H1 (cell line): ENCODE results near the gene DICER1.

Experiments used
- BACH1 ChIP-seq: IDR thresholded peaks from 2 replicates; pipeline ENCODE4 v1.6.1; 2012; ENCODE audit warnings: low read length, improper control_type of control experiment
- CTBP2 ChIP-seq: IDR thresholded peaks from 2 replicates; pipeline ENCODE4 v1.7.0; 2011; ENCODE audit warnings: borderline replicate concordance, mild to moderate bottlenecking, moderate library complexity, mixed read lengths, low read length; ENCODE audit not compliant: insufficient read depth, insufficient read length
- CTCF ChIP-seq, 3 experiments: IDR thresholded peaks; 1 replicate in 2 of 3; 2 replicates in 1 of 3; pipeline versions ENCODE4 v1.5.1 to v1.6.1; 2011; ENCODE audit warnings: low read length in 3 of 3, mild to moderate bottlenecking in 3 of 3, inconsistent platforms in 2 of 3, low read depth in 1 of 3, moderate library complexity in 1 of 3; ENCODE audit not compliant: insufficient read depth in 1 of 3; ENCODE audit errors: control extremely low read depth in 1 of 3
- EZH2 ChIP-seq: fragments of 200-600 bp; sonication (generic); IDR thresholded peaks from 2 replicates; pipeline ENCODE4 v1.7.1; 2012; ENCODE audit warnings: low read depth, mild to moderate bottlenecking, moderate library complexity, low read length, inconsistent platforms; ENCODE audit not compliant: severe bottlenecking
- JUND ChIP-seq: IDR thresholded peaks from 2 replicates; pipeline ENCODE4 v1.6.1; 2011; ENCODE audit warnings: mild to moderate bottlenecking, improper control_type of control experiment, low read length
- MAX ChIP-seq: IDR thresholded peaks from 2 replicates; pipeline ENCODE4 v1.6.1; 2012; ENCODE audit warnings: inconsistent platforms
- POLR2A ChIP-seq, 2 experiments: IDR thresholded peaks; 1 replicate in 1 of 2; 2 replicates in 1 of 2; pipeline ENCODE4 v1.6.1; 2011; ENCODE audit warnings: low read depth in 2 of 2, low read length in 2 of 2, mild to moderate bottlenecking in 2 of 2; ENCODE audit errors: control extremely low read depth in 1 of 2
- RAD21 ChIP-seq, 2 experiments: IDR thresholded peaks in 1 of 2; conservative IDR thresholded peaks in 1 of 2; 2 replicates each; pipeline ENCODE4 v1.6.1; 2011; ENCODE audit warnings: low read depth in 2 of 2, low read length in 2 of 2, improper control_type of control experiment in 1 of 2, inconsistent platforms in 1 of 2, mild to moderate bottlenecking in 1 of 2, moderate library complexity in 1 of 2
- RBBP5 ChIP-seq: IDR thresholded peaks from 2 replicates; pipeline ENCODE4 v1.7.1; 2012; ENCODE audit warnings: low read depth, mild to moderate bottlenecking, inconsistent platforms, low read length, moderate library complexity, borderline replicate concordance
- RNF2 ChIP-seq: fragments of 200-900, 300-1000 bp; sonication (generic); IDR thresholded peaks from 2 replicates; pipeline ENCODE4 v1.7.1; 2016; ENCODE audit warnings: borderline replicate concordance, low read depth, mild to moderate bottlenecking, antibody characterized with exemption, low read length; ENCODE audit not compliant: poor library complexity, severe bottlenecking; ENCODE audit errors: missing control alignments
- TAF1 ChIP-seq: IDR thresholded peaks from 2 replicates; pipeline ENCODE4 v1.6.1; 2011; ENCODE audit warnings: mild to moderate bottlenecking, low read depth, low read length

- no peak for TF ChIP-seq BACH1
- no peak for TF ChIP-seq POLR2A (IDR thresholded peaks at IDR 0.05; ENCODE audit: control extremely low read depth in 1 of 2, low read depth in 2 of 2, low read length in 2 of 2)
- TF ChIP-seq EZH2, result no peak
- no peak for TF ChIP-seq TAF1
- TF ChIP-seq CTCF (IDR thresholded peaks at IDR 0.05; ENCODE audit: control extremely low read depth in 1 of 3, insufficient read depth in 1 of 3, low read depth in 1 of 3, low read length in 3 of 3), result no peak
- no peak for TF ChIP-seq RNF2
- TF ChIP-seq CTBP2, result no peak
- no peak for TF ChIP-seq MAX
- TF ChIP-seq RBBP5, result no peak
- TF ChIP-seq JUND, result no peak
- TF ChIP-seq RAD21 (IDR thresholded peaks at IDR 0.05 in 1 of 2, conservative IDR thresholded peaks at IDR 0.05 in 1 of 2; ENCODE audit: low read depth in 2 of 2, low read length in 2 of 2), result no peak
Measured at GRCh38 chr14:95056476-95056875, 100.9 kb downstream of the DICER1 start.
